Body of pancreas (tissue), 4 donors: ENCODE measurements around the gene UBR4.

Source experiments
- CTCF ChIP-seq, 7 experiments: fragments of 450-650 bp in 4 of 7; fragments of 200-600 bp in 3 of 7; sonication (generic) in 3 of 7; IDR thresholded peaks; one replicate each; pipeline ENCODE4 v1.5.1; 2016 to 2019; ENCODE audit warnings: antibody characterized with exemption in 7 of 7
- POLR2A ChIP-seq, 3 donors: fragments of 450-650 bp; IDR thresholded peaks; one replicate each; pipeline ENCODE4 v1.6.1; 2016; ENCODE audit warnings: antibody characterized with exemption in 3 of 3, mild to moderate bottlenecking in 2 of 3

GRCh38 chr1:19208710-19209438 is 1.2 kb downstream of the UBR4 start:
- TF ChIP-seq POLR2A (IDR thresholded peaks at IDR 0.05) (no peak), CTCF (IDR thresholded peaks at IDR 0.05) (no peak)
